HepG2 (cell line): ENCODE results near the gene S100A8. TPM values are rescaled to one million over a fixed set of nuclear protein-coding genes. Genes with fewer than 3 reads are reported as not detected.

Experiments used
- GTF3A ChIP-seq: sonication (generic); formaldehyde crosslinking; conservative IDR thresholded peaks from 2 replicates; pipeline ENCODE4 v1.4.0; 2020; ENCODE audit warnings: mild to moderate bottlenecking, missing genetic modification reagents
- PRDM15 ChIP-seq: sonication (generic); formaldehyde crosslinking; IDR thresholded peaks from 2 replicates; pipeline ENCODE4 v1.4.0; 2020; ENCODE audit warnings: missing genetic modification reagents
- SYNCRIP ChIP-seq: fragments of 200-400 bp; formaldehyde crosslinking; IDR thresholded peaks from 2 replicates; pipeline ENCODE4 v1.6.1; 2018; ENCODE audit warnings: mild to moderate bottlenecking, low read depth, low read length; ENCODE audit not compliant: insufficient read depth
- ZNF318 ChIP-seq: sonication (generic); formaldehyde crosslinking; IDR thresholded peaks from 2 replicates; pipeline ENCODE4 v1.4.0; 2020; ENCODE audit warnings: mild to moderate bottlenecking, missing genetic modification reagents
- ZNF354B ChIP-seq: sonication (generic); formaldehyde crosslinking; IDR thresholded peaks from 2 replicates; pipeline ENCODE4 v1.8.0; 2022; ENCODE audit warnings: mild to moderate bottlenecking, missing genetic modification reagents
- ZNF589 ChIP-seq: sonication (generic); formaldehyde crosslinking; conservative IDR thresholded peaks from 2 replicates; pipeline ENCODE4 v1.8.0; 2022; ENCODE audit warnings: mild to moderate bottlenecking, moderate library complexity, missing genetic modification reagents
- ZNF780A ChIP-seq: sonication (generic); formaldehyde crosslinking; IDR thresholded peaks from 2 replicates; pipeline ENCODE4 v1.8.0; 2022; ENCODE audit warnings: mild to moderate bottlenecking, missing genetic modification reagents, moderate library complexity
- ZNF891 ChIP-seq: sonication (generic); formaldehyde crosslinking; IDR thresholded peaks from 2 replicates; pipeline ENCODE4 v1.5.0; 2020; ENCODE audit warnings: mild to moderate bottlenecking, missing genetic modification reagents
- polyA plus RNA-seq, 8 experiments: library from polyadenylated mRNA; depleted of rRNA in 3 of 8; stranded (reverse) in 7 of 8; unstranded in 1 of 8; fragments of >200 nt; fragmentation: Illumina TruSeq in 4 of 8; extraction: Trizol in 4 of 8; gene quantifications; 2 replicates each; pipeline versions ENCODE4 v1.2.1 to v1.2.3, GENCODE V29; 2011 to 2016; ENCODE audit warnings: low read depth in 4 of 8, missing spikeins in 1 of 8, mixed read lengths in 1 of 8; ENCODE audit not compliant: insufficient read depth in 1 of 8
- total RNA-seq, 5 experiments: library from RNA; depleted of rRNA; stranded (reverse); fragments of >200 nt; fragmentation: Illumina TruSeq; extraction: Trizol; gene quantifications; 2 replicates each; pipeline ENCODE4 v1.2.3, GENCODE V29; 2016; ENCODE audit warnings: low read depth in 1 of 5

S100A8 gene
- total and polyA plus RNA-seq, 2 of the 13 experiments (the other 11 are each of a cell fraction or from before 2014, with no cell fraction given): not detected

- no peak for TF ChIP-seq ZNF318 (CRISPR knock-in tag)
- TF ChIP-seq GTF3A (CRISPR knock-in tag): no peak
- no peak for TF ChIP-seq ZNF589 (CRISPR knock-in tag)
- TF ChIP-seq PRDM15 (CRISPR knock-in tag): no peak
- TF ChIP-seq ZNF354B: no peak
- no peak for TF ChIP-seq SYNCRIP
- TF ChIP-seq ZNF891 (CRISPR knock-in tag): no peak
- no peak for TF ChIP-seq ZNF780A (CRISPR knock-in tag)
Measured at GRCh38 chr1:153370146-153370545, 20.7 kb downstream of the S100A8 start (continued).
